Neural progenitor cell (in vitro differentiated cells): ENCODE results near the gene GRIPAP1.

Experiments used
- CTCF ChIP-seq: fragments of 200-600 bp; sonication (generic); IDR thresholded peaks from 2 replicates; pipeline ENCODE4 v1.5.1; 2017; ENCODE audit warnings: antibody characterized with exemption, mild to moderate bottlenecking
- EZH2phosphoT487 ChIP-seq: fragments of 200-600 bp; sonication (generic); IDR thresholded peaks from 2 replicates; pipeline ENCODE4 v1.6.1; 2017; ENCODE audit warnings: antibody characterized with exemption

- TF ChIP-seq CTCF (no peak), EZH2phosphoT487 (no peak)
These were observed 30.5 kb downstream of the GRIPAP1 start, which contains the start of gene KCND1 for GRCh38 chrX:48971249-48972219.
